OCI-LY3 (cell line): ENCODE measurements around the gene PRICKLE2.

Experiments used
- CTCF ChIP-seq: fragments of 200-600, 300-600 bp; sonication (generic); IDR thresholded peaks from 2 replicates; pipeline ENCODE4 v1.5.1; 2014; ENCODE audit warnings: antibody characterized with exemption, low read length, low read depth
- EZH2phosphoT487 ChIP-seq: fragments of 200-600 bp; shearing (Covaris generic); IDR thresholded peaks from 2 replicates; pipeline ENCODE4 v1.6.1; 2018; ENCODE audit warnings: antibody characterized with exemption, mixed run types, low read depth

DNA sequence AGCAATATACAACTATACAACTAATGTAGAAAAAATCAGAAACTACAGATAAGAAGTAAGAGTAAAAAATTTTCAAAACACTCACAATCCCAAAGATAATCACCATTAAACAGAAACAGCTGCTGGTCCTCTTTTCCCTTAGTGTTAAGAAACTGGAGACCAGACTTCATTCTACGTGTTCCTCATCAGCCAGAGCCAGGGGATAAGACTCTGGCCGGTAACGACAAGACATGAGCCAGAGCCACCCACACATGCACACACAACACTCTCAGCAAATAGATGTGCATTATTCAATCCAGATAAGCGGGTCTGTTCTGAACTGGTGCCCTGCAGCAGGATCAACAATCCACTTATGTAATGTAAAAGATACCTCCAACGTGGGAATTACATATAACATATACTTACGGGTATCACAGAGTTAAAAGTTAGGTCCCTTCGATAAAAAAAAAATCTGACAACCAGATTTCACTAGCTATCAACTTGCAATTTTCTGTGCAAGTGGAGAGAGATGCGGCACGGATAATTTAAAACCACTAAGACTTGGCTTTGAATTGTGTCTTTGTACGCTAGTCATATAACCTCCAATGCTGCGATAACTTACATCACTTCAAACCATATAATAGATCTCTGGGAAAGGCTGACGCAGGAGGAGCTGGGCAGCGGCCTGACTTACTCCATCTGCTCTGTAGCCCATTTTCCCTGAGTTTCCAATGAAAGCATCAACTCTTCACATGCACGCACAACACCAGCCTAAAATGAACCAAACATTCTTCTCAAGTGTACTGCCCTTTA is 17.8 kb downstream of the PRICKLE2 start:
- no peak for TF ChIP-seq CTCF
- TF ChIP-seq EZH2phosphoT487 = no peak
